OCI-LY3 (cell line): Measurements from ENCODE around the gene ABI1.

ENCODE experiments used
- H2AFZ ChIP-seq: fragments of 200-600, 300-600 bp; shearing (Covaris generic); 2 replicates; pipeline ENCODE4 v1.6.0; 2014; ENCODE audit warnings: antibody characterized with exemption, low read depth, low read length
- H3K27ac ChIP-seq: fragments of 200-600, 300-600 bp; sonication (generic); 2 replicates; pipeline ENCODE4 v1.5.1; 2014; ENCODE audit warnings: mild to moderate bottlenecking, low read length, moderate library complexity, mixed read lengths
- H3K27me3 ChIP-seq: fragments of 200-600, 300-600 bp; sonication (generic); 2 replicates; pipeline ENCODE4 v1.6.1; 2014; ENCODE audit warnings: low read depth, low read length, mixed read lengths
- H3K36me3 ChIP-seq: fragments of 200-600, 300-600 bp; sonication (generic); replicated peaks from 2 replicates; pipeline ENCODE3; 2014; ENCODE audit warnings: low read depth, low read length, mixed read lengths
- H3K4me1 ChIP-seq: fragments of 300-600, 200-600 bp; sonication (generic); 2 replicates; pipeline ENCODE4 v1.6.1; 2014; ENCODE audit warnings: low read length, mixed read lengths
- H3K4me2 ChIP-seq: fragments of 200-600, 300-600 bp; sonication (generic); 2 replicates; pipeline ENCODE4 v1.6.1; 2014; ENCODE audit warnings: low read length, mixed read lengths
- H3K4me3 ChIP-seq: fragments of 300-600, 200-600 bp; sonication (generic); 2 replicates; pipeline ENCODE4 v1.5.1; 2014; ENCODE audit warnings: antibody characterized with exemption, mild to moderate bottlenecking, low read length, moderate library complexity
- H3K79me2 ChIP-seq: fragments of 300-600, 200-600 bp; shearing (Covaris generic); 2 replicates; pipeline ENCODE4 v1.6.1; 2014; ENCODE audit warnings: mild to moderate bottlenecking, low read length, mixed read lengths
- H3K9ac ChIP-seq: fragments of 300-600, 200-600 bp; shearing (Covaris generic); 2 replicates; pipeline ENCODE4 v1.6.0; 2014; ENCODE audit warnings: mild to moderate bottlenecking, low read length, moderate library complexity
- H3K9me3 ChIP-seq: fragments of 200-600, 300-600 bp; shearing (Covaris generic); 2 replicates; pipeline ENCODE4 v1.6.1; 2014; ENCODE audit warnings: low read length, mixed read lengths; ENCODE audit not compliant: insufficient read depth
- H4K20me1 ChIP-seq: fragments of 200-600, 300-600 bp; sonication (generic); 2 replicates; pipeline ENCODE4 v1.6.1; 2016; ENCODE audit warnings: low read length, mixed read lengths; ENCODE audit not compliant: insufficient read depth
- EZH2phosphoT487 ChIP-seq: fragments of 200-600 bp; shearing (Covaris generic); IDR thresholded peaks from 2 replicates; pipeline ENCODE4 v1.6.1; 2018; ENCODE audit warnings: antibody characterized with exemption, mixed run types, low read depth
- TF ChIP-seq, protein P1 (sequence below): fragments of 200-600, 300-600 bp; sonication (generic); IDR thresholded peaks from 2 replicates; pipeline ENCODE4 v1.5.1; 2014; ENCODE audit warnings: antibody characterized with exemption, low read length, low read depth

Gene ABI1

DNA sequence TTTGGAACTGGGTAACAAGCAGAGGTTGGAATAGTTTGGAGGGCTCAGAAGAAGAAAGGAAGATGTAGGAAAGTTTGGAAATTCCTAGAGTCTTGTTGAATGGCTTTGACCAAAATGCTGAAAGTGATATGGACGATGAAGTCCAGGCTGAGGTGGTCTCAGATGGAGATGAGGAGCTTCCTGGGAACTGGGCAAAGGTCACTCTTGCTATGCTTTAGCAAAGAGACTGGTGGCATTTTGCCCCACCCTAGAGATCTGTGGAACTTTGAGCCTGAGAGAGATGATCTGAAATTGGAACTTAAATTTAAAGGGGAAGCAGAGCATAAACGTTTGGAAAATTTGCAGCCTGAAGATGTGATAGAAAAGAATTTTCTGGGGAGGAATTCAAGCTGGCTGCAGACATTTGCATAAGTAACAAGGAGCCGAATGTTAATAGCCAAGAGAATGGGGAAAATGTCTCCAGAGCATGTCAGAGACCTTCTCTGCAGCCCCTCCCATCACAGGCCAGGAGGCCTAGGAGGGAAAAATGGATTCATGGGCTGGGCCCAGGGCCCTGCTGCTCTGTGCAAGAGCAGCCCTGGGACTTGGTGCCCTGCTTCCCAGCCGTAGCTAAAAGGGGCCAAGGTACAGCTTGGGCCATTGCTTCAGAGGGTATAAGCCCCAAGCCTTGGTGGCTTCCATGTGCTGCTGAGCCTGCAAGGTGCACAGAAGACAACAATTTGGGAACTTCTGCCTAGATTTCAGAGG lies 159.7 kb downstream of the ABI1 start:
- no peak for TF ChIP-seq EZH2phosphoT487
- TF ChIP-seq, protein P1, sequence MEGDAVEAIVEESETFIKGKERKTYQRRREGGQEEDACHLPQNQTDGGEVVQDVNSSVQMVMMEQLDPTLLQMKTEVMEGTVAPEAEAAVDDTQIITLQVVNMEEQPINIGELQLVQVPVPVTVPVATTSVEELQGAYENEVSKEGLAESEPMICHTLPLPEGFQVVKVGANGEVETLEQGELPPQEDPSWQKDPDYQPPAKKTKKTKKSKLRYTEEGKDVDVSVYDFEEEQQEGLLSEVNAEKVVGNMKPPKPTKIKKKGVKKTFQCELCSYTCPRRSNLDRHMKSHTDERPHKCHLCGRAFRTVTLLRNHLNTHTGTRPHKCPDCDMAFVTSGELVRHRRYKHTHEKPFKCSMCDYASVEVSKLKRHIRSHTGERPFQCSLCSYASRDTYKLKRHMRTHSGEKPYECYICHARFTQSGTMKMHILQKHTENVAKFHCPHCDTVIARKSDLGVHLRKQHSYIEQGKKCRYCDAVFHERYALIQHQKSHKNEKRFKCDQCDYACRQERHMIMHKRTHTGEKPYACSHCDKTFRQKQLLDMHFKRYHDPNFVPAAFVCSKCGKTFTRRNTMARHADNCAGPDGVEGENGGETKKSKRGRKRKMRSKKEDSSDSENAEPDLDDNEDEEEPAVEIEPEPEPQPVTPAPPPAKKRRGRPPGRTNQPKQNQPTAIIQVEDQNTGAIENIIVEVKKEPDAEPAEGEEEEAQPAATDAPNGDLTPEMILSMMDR, result no peak
- Histone ChIP-seq H3K36me3 (peaks cover 10% of the 10 kb centered on the region), H4K20me1 (no peaks in the 10 kb centered on the region), H3K9me3 (no peaks in the 10 kb centered on the region), H3K27ac (no peak overlapping the region), H3K9ac (no peak overlapping the region), H3K4me3 (no peak overlapping the region), H3K79me2 (peaks cover 60% of the 10 kb centered on the region), H2AFZ (no peak overlapping the region), H3K4me1 (peaks cover 14% of the 10 kb centered on the region; the same call in 1 of the 2 replicates), H3K4me2 (no peak overlapping the region), H3K27me3 (no peaks in the 10 kb centered on the region)

DNA sequence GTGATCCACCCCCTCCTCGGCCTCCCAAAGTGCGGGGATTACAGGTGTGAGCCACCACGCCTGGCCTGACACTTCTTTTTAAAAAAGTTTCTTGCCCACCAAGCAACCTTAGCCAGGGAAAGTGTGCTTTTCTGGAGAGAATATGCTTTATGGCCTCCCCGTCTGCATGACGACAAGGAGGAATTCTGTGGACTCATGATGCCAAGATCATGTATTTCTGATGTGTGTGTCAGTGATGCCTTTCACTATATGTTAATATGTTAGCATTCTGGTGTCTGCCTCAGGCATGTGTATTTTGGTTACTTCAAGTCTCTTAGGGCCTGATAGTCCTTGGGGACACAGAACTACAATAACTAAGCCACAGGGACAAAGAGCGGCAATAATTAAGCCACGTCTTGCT lies 161.1 kb downstream of the ABI1 start:
- Histone ChIP-seq H3K79me2 (peaks cover 60% of the 10 kb centered on the region), H3K4me1 (peaks cover 14% of the 10 kb centered on the region; the same call in 1 of the 2 replicates), H3K27me3 (no peaks in the 10 kb centered on the region), H3K36me3 (peaks cover 6% of the 10 kb centered on the region), H4K20me1 (no peaks in the 10 kb centered on the region), H3K9ac (no peak overlapping the region), H3K9me3 (no peaks in the 10 kb centered on the region), H3K4me2 (no peak overlapping the region), H3K4me3 (no peak overlapping the region), H3K27ac (no peak overlapping the region), H2AFZ (no peak overlapping the region)
- TF ChIP-seq, protein P1, result no peak
- TF ChIP-seq EZH2phosphoT487, result no peak

DNA sequence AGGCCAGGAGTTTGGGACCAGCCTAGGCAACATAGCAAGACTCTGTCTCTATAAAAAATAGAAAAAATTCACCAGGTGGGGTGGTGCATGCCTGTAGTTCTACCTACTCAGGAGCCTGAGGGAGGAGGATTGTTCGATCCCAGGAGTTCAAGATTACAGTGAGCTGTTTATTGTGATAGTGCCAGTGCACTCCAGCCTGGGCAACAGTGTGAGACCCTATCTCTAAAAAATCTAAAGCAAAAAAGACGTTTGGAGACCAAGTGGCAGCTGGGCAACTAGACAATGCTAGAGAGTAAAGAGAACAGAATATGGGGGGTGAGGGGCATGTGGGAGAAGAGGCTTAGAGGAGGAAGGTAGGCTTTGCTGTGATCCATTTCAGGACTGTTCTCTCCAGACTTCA lies 161.8 kb downstream of the ABI1 start:
- Histone ChIP-seq H3K79me2 (peaks cover 60% of the 10 kb centered on the region), H2AFZ (no peak overlapping the region), H3K36me3 (peaks cover 6% of the 10 kb centered on the region), H3K9ac (peak overlapping the region; percentile 95), H3K4me2 (peak overlapping the region; percentile 89), H3K4me3 (peak overlapping the region; percentile 82), H3K4me1 (peaks cover 14% of the 10 kb centered on the region; the same call in 1 of the 2 replicates), H3K27ac (no peak overlapping the region), H3K9me3 (no peaks in the 10 kb centered on the region), H4K20me1 (no peaks in the 10 kb centered on the region), H3K27me3 (no peaks in the 10 kb centered on the region)
- no peak for TF ChIP-seq EZH2phosphoT487
- TF ChIP-seq, protein P1, result no peak

DNA sequence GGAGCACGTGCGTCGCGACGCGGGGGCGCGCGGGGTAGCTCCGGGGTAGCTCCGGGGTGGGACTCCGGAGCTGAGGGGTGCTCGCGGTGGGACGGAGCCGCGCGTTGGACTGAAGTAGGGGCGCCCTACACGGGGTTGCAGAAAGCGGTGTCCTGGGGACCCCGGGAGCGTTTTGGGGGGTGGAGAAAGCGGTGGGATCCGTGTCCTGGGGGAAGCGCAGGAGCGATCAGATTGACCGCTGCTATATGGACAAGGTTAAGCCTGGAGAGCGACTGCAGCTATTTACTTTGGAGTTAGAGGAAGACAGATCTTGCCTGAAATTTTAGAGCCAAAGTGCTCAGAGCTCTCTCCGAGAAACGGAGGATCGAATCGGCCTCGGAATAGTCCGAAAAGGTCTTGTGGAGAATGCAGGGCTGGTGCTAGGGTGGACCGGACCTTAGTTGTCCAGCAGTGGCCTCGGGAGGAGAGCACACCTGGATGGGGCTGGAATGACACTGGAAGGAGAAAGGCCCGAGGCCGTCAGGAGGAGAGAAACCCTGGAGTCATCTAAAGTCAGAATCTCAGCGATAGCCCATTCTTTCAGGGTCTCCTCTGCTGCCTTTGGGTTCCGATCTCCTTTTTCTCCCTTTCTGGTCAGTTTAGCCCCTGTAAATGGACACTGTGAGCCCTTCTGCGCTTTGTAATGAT lies 162.7 kb downstream of the ABI1 start:
- no peaks in the 10 kb centered on the region for H3K27me3 ChIP-seq
- no peaks in the 10 kb centered on the region for H3K9me3 ChIP-seq
- peaks cover 56% of the 10 kb centered on the region for H3K79me2 ChIP-seq
- no peaks in the 10 kb centered on the region for H4K20me1 ChIP-seq
- peaks cover 6% of the 10 kb centered on the region for H3K36me3 ChIP-seq
- H3K4me1 ChIP-seq, result peaks cover 14% of the 10 kb centered on the region; the same call in 1 of the 2 replicates
- H3K27ac ChIP-seq, result peak overlapping the region; percentile 61
- peak overlapping the region; percentile 95 for H3K9ac ChIP-seq
- TF ChIP-seq EZH2phosphoT487, result no peak
- TF ChIP-seq, protein P1, result no peak
- H3K4me2 ChIP-seq, result peak overlapping the region; percentile 89
- H2AFZ ChIP-seq, result no peak overlapping the region
- H3K4me3 ChIP-seq, result peak overlapping the region; percentile 82
